ENCODE measurements around the gene UBE2O.

DNA sequence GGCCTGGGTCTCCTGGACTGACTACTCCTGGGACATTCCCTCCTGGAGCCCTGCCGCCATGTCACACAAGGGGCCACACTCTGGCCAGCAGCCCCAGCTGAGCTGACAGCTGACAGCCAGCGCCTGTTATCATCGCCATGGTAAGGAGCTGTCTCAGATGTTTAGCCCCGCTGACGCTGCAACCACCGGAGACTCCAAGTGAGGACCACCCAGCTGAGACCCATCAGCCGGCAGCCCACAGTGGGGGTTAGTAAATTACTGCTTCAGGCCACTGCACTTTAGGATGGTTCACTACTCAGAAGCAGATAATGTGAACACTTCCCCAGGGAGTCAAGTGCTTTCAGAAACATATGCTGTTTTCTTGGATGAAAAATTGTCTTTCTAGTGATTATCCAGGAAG, 83.1 kb downstream of the UBE2O start:
- no peak for TF ChIP-seq POLR2A (IDR thresholded peaks at IDR 0.05)
- TF ChIP-seq, protein P1, sequence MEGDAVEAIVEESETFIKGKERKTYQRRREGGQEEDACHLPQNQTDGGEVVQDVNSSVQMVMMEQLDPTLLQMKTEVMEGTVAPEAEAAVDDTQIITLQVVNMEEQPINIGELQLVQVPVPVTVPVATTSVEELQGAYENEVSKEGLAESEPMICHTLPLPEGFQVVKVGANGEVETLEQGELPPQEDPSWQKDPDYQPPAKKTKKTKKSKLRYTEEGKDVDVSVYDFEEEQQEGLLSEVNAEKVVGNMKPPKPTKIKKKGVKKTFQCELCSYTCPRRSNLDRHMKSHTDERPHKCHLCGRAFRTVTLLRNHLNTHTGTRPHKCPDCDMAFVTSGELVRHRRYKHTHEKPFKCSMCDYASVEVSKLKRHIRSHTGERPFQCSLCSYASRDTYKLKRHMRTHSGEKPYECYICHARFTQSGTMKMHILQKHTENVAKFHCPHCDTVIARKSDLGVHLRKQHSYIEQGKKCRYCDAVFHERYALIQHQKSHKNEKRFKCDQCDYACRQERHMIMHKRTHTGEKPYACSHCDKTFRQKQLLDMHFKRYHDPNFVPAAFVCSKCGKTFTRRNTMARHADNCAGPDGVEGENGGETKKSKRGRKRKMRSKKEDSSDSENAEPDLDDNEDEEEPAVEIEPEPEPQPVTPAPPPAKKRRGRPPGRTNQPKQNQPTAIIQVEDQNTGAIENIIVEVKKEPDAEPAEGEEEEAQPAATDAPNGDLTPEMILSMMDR (IDR thresholded peaks at IDR 0.05): no peak

Data from Peyer's patch (tissue), 4 donors.